ENCODE data around the gene ADD3. TPM values are rescaled to one million over a fixed set of nuclear protein-coding genes. Genes with fewer than 3 reads are reported as not detected.
A peak's percentile ranks its signal among the peaks of the same experiment; 100 is the strongest.

ADD3 gene
- total RNA-seq, 1 donor: 44.2 TPM

GRCh38 chr10:110169586-110169985 lies 161.8 kb downstream of the ADD3 start:
- no peak for DNase-seq (ENCODE audit: low read depth in 2 of 3, low spot score in 2 of 3)

DNA sequence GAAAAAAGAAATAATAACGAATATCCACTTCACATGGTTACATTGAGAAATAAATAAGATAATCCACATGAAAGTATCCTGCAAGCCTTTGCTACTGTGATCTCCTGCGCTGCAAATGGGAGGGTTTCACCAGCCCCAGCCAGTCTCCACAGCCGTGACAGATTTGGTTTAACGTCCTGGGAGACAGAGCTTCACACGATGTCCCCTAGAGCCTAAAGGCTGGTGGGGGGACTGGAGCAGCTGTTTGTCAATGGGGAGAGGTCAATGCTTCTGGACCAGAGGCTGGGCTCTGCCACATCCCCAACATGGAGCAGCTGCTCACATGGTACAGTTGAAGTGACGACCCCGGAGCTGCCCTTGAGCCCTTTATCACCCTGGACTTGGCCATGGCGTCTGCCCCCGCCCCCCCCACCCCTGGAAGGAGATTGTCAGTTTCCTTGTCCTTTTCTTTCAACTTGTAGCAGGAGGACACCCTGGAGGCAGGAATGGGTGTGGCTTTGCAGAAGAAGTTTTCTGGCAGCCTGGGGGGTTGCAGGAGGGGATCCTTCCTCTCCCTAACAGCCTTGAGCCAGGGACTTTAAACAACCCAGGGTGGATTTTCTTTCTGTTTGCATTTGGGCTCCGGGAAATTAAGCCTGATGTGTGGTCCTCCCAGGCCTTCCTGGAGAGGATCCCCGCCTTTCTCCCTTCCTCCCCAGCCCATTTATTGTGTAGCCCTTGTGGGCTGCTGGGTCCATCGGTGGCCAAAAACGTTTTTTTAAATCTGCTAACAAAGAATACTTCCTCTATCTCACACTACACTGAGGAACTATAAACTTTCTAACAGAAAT lies 162.6 kb downstream of the ADD3 start:
- no peak for DNase-seq (ENCODE audit: low read depth in 2 of 3, low spot score in 2 of 3)

- DNase-seq (ENCODE audit: low read depth in 2 of 3, low spot score in 2 of 3): no peak
Observed at GRCh38 chr10:110171032-110171431, 163.2 kb downstream of the ADD3 start.

GRCh38 chr10:110172155-110172554 lies 164.4 kb downstream of the ADD3 start:
- no peak for DNase-seq (ENCODE audit: low read depth in 2 of 3, low spot score in 2 of 3)

DNA sequence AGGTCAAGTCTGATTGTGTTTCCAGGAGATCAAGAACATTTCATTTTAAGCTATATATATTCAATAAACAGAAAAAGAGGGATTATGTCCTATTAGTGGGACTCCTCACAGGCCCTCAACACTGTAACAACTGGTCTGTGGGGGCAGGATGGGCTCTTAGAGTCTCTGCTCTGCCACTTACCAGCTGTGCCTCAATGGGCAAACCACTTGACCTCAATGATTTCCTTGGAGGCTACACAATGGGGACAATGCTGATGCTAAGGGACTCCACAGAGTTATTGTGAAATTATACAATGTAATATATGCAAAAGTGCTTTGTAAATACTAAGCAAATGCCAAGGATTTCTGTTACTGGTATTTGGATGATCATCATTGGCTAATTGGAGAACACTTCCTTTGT lies 166.4 kb downstream of the ADD3 start:
- no peak for DNase-seq (ENCODE audit: low read depth in 2 of 3, low spot score in 2 of 3)

DNA sequence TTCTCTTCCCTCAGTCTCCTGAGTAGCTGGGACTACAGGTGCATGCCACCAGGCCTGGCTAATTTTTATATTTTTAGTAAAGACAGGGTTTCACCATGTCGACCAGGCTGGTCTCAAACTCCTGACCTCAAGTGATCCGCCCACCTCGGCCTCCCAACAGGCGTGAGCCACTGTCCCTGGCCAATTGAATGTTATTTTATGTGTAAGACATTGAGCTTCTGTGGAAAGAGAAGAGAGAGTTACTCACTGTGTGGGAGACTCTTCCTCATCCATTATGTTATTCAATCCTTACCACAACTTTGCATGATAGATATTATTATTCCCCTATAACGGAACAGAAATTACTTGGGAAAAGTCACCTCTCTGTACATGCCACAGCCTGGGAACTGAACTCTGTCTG lies 167.0 kb downstream of the ADD3 start:
- DNase-seq (ENCODE audit: low read depth in 2 of 3, low spot score in 2 of 3): no peak

GRCh38 chr10:110175406-110175805 lies 167.6 kb downstream of the ADD3 start:
- no peak for DNase-seq (ENCODE audit: low read depth in 2 of 3, low spot score in 2 of 3)

DNA sequence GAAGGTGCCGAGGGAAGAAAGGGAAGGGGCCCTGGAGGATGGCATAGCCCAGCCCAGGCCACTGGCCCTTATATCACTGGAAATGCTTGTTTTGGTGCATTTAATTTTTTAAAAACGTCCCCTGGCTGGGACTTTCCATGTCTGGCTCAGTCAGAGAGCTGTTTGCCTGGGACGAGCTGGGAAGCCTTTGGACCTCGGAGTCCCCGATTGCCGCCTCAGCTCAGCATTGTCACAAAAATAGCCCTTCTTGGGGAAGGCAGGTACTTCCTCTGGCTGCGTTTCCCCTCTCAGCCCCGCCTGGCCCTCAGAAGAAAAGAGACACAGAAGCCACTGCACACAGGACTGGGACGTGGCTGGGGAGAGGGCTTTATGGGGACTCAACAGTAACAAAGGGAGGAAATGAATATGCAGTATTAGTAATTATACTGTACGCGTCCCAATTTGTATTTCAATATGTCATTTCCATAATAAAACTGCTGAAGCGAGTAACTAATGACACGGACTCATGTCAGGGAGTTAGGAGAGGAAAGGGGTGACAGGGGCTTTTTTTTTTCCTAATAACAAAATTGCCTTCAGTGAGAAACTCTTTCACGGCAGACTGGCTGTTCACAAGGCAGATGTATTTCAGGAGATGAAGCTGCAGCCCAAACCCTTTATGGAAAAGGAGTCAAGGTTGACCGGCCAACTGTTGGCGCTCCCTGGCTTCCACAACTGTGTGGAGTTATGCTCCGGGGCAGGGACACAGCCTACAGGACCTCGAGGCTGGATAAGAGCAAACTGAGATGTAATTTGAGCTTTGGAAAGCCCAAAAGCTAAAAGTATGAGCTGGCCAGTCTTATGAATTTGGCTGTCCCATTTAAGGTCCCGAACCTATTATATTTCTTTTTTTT lies 168.6 kb downstream of the ADD3 start:
- DNase-seq (ENCODE audit: low read depth in 2 of 3, low spot score in 2 of 3): no peak

- DNase-seq (ENCODE audit: low read depth in 2 of 3, low spot score in 2 of 3): no peak
Observed at GRCh38 chr10:110179220-110179619, 171.4 kb downstream of the ADD3 start.

DNA sequence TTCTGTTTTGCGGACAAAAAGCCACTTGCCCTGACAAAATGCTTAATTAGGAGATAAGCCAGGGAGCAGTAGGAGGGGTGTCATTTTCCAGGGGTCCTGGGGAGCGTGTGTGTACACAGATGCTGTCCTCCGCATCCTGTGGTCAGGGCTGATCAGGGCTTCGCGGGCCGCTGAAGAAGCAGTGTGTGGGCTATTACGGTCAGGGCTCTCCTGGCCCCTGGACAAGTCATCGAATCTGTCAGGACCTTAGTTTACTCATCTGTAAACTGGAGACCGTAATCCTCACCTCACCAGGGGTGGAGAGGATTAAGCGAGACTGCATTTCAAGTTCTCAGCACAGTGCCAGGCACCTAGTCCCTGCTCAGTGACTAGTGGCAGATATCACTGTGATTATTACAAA lies 173.7 kb downstream of the ADD3 start:
- no peak for DNase-seq (ENCODE audit: low read depth in 2 of 3, low spot score in 2 of 3)

DNA sequence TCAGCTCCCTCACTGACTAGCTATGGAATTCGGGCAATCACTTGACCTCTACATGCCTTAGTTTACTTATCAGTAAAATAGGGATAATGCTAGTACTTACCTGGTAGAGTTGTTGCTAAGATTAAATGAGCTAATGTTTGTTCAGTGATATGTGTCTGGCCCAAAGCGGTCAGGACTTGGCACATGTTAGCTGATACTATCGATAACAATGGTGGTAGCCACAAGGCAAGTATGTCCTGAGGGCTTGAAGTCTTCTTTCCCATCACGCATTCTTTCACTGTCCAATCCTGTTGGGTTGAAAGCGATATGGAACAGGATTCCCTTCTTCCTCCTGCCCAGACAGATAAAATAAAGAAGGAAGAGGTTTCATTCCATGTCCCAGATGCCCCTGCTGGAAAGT lies 174.1 kb downstream of the ADD3 start:
- DNase-seq (ENCODE audit: low read depth in 2 of 3, low spot score in 2 of 3): no peak

GRCh38 chr10:110184398-110184797 lies 176.6 kb downstream of the ADD3 start:
- peak in 1 of 3 donors; percentile 53 for DNase-seq (ENCODE audit: low read depth in 2 of 3, low spot score in 2 of 3)

Small RNA genes within 50 kb of the gene (small RNA-seq; reads per million reads assigned to genes)
- not detected for gene SNRPGP12

Other genes with a start within 250 kb of the ADD3 start
- 180 TPM for gene XPNPEP1, start 84.5 kb upstream of the ADD3 start, total RNA-seq
- gene MXI1, start 199.6 kb downstream of the ADD3 start, total RNA-seq: 10.8 TPM

All from hematopoietic multipotent progenitor cell (in vitro differentiated cells).